GM12878 (cell line): ENCODE measurements around the gene TEDC1.

Experiments
- BCL3 ChIP-seq: IDR thresholded peaks from 2 replicates; pipeline ENCODE4 v1.6.1; 2011; ENCODE audit warnings: borderline replicate concordance, low read depth, mild to moderate bottlenecking, moderate library complexity, low read length; ENCODE audit not compliant: insufficient read depth, poor library complexity, severe bottlenecking
- CTCF ChIP-seq, 3 experiments: IDR thresholded peaks in 2 of 3; conservative IDR thresholded peaks in 1 of 3; 2 replicates each; pipeline ENCODE4 v1.5.1; 2011; ENCODE audit warnings: low read depth in 3 of 3, low read length in 3 of 3, mild to moderate bottlenecking in 3 of 3, control low read depth in 2 of 3, moderate library complexity in 2 of 3, inconsistent platforms in 1 of 3, mixed read lengths in 1 of 3; ENCODE audit not compliant: control insufficient read depth in 2 of 3, insufficient read depth in 1 of 3; ENCODE audit errors: extremely low read depth in 1 of 3
- EED ChIP-seq: sonication (generic); IDR thresholded peaks from 2 replicates; pipeline ENCODE4 v1.6.1; 2016; ENCODE audit warnings: antibody characterized with exemption, low read depth
- EP300 ChIP-seq, 2 experiments: fragments of 150-350 bp in 1 of 2; IDR thresholded peaks; 2 replicates each; pipeline ENCODE4 v1.6.1; 2011 to 2012; ENCODE audit warnings: low read depth in 2 of 2, low read length in 2 of 2, borderline replicate concordance in 1 of 2, improper control_type of control experiment in 1 of 2, inconsistent platforms in 1 of 2; ENCODE audit not compliant: control insufficient read depth in 1 of 2
- FOS ChIP-seq: IDR thresholded peaks from 3 replicates; pipeline ENCODE4 v1.6.1; 2011; ENCODE audit warnings: borderline replicate concordance; ENCODE audit not compliant: insufficient read length; ENCODE audit errors: extremely low read depth
- HDGF ChIP-seq: fragments of 450-650 bp; IDR thresholded peaks from 2 replicates; pipeline ENCODE4 v1.6.1; 2016; ENCODE audit warnings: antibody characterized with exemption
- MXI1 ChIP-seq: fragments of 150-350 bp; IDR thresholded peaks from 2 replicates; pipeline ENCODE4 v1.6.1; 2011; ENCODE audit warnings: low read depth, mild to moderate bottlenecking, inconsistent platforms, low read length, improper control_type of control experiment
- RFX5 ChIP-seq: IDR thresholded peaks from 2 replicates; pipeline ENCODE4 v1.6.1; 2011; ENCODE audit warnings: low read depth, low read length, improper control_type of control experiment
- ZBTB11 ChIP-seq: fragments of 450-650 bp; formaldehyde crosslinking; IDR thresholded peaks from 2 replicates; pipeline ENCODE4 v1.5.0; 2022; ENCODE audit warnings: mild to moderate bottlenecking, missing genetic modification characterization
- ZNF592 ChIP-seq: fragments of 450-650 bp; IDR thresholded peaks from 2 replicates; pipeline ENCODE4 v1.6.1; 2017; ENCODE audit warnings: mild to moderate bottlenecking, moderate library complexity

- TF ChIP-seq HDGF (no peak), CTCF (IDR thresholded peaks at IDR 0.05 in 2 of 3, conservative IDR thresholded peaks at IDR 0.05 in 1 of 3; ENCODE audit: control insufficient read depth in 2 of 3, extremely low read depth in 1 of 3, insufficient read depth in 1 of 3, low read depth in 3 of 3, low read length in 3 of 3) (no peak), ZNF592 (no peak), EP300 (IDR thresholded peaks at IDR 0.05; ENCODE audit: borderline replicate concordance in 1 of 2, control insufficient read depth in 1 of 2, low read depth in 2 of 2, low read length in 2 of 2) (no peak), BCL3 (no peak), MXI1 (no peak), FOS (no peak), ZBTB11 (CRISPR knock-in tag) (no peak), EED (no peak), RFX5 (no peak)
These were observed 44.1 kb upstream of the TEDC1 start for GRCh38 chr14:105446971-105447370.
